B cell (primary cell): Measurements from ENCODE around the gene GFPT2. TPM values are rescaled to one million over a fixed set of nuclear protein-coding genes. Genes with fewer than 3 reads are reported as not detected.

Source experiments
- ATAC-seq: fragments of 200-7000 bp; cut with Tn5 transposase; one replicate; pipeline ENCODE4 v1.10.0; 2021; ENCODE audit warnings: low read depth, mild to moderate bottlenecking, moderate number of reproducible peaks, moderate library complexity
- CTCF ChIA-PET: fragments of 350-600 bp; sonication (Branson Sonifier 250); formaldehyde crosslinking; loops from one replicate; lab custom pipeline; 2021; ENCODE audit warnings: antibody characterized with exemption, inconsistent platforms; lab: Charles Lee
- POLR2A ChIA-PET: fragments of 350-600 bp; sonication (Branson Sonifier 250); formaldehyde crosslinking; loops from one replicate; lab custom pipeline; 2021; ENCODE audit warnings: antibody characterized with exemption; lab: Charles Lee
- DNase-seq: peaks from one replicate; pipeline ENCODE4 v3.0.0; 2013
- H2AFZ ChIP-seq: 2 replicates; pipeline ENCODE4 v1.6.1; 2012; ENCODE audit warnings: mild to moderate bottlenecking, low read depth, low read length; ENCODE audit not compliant: insufficient read depth, poor library complexity, severe bottlenecking
- H3K27ac ChIP-seq, 2 donors: 1 replicate in 1 of 2; 2 replicates in 1 of 2; pipeline ENCODE4 v1.5.1; 2012 to 2013; ENCODE audit warnings: low read length in 2 of 2, mild to moderate bottlenecking in 2 of 2, moderate library complexity in 1 of 2
- H3K27me3 ChIP-seq, 4 experiments: fragments of 200-600 bp in 1 of 4; sonication (generic) in 1 of 4; replicated peaks in 1 of 4; 1 replicate in 2 of 4; 2 replicates in 2 of 4; pipeline versions ENCODE4 v1.6.1 to v1.7.0; 2013 to 2016; ENCODE audit warnings: low read length in 3 of 4, mild to moderate bottlenecking in 2 of 4, mixed read lengths in 1 of 4, moderate library complexity in 1 of 4; ENCODE audit not compliant: insufficient read depth in 4 of 4, control insufficient read depth in 3 of 4; ENCODE audit errors: control extremely low read depth in 1 of 4
- H3K36me3 ChIP-seq, 2 experiments: replicated peaks in 1 of 2; 1 replicate in 1 of 2; 2 replicates in 1 of 2; pipeline versions ENCODE4 v1.6.1 to v1.7.1; 2013; ENCODE audit warnings: low read length in 1 of 2; ENCODE audit not compliant: insufficient read depth in 2 of 2, control insufficient read depth in 1 of 2; ENCODE audit errors: control extremely low read depth in 1 of 2, extremely low read depth in 1 of 2
- H3K4me1 ChIP-seq, 2 donors: fragments of 200-600 bp in 1 of 2; sonication (generic) in 1 of 2; 1 replicate in 1 of 2; 2 replicates in 1 of 2; pipeline versions ENCODE4 v1.5.1 to v1.6.1; 2013 to 2017; ENCODE audit warnings: low read length in 2 of 2; ENCODE audit not compliant: control insufficient read depth in 2 of 2, insufficient read depth in 2 of 2
- H3K4me2 ChIP-seq: replicated peaks from 2 replicates; pipeline ENCODE3; 2012; ENCODE audit warnings: mild to moderate bottlenecking, low read depth, low read length; ENCODE audit not compliant: poor library complexity, severe bottlenecking
- H3K4me3 ChIP-seq, 5 experiments: fragments of 200-600 bp in 1 of 5; sonication (generic) in 1 of 5; 1 replicate in 3 of 5; 2 replicates in 2 of 5; pipeline versions ENCODE4 v1.5.1 to v1.7.0; 2011 to 2016; ENCODE audit warnings: low read length in 4 of 5, mild to moderate bottlenecking in 4 of 5, low read depth in 2 of 5, control low read depth in 1 of 5, moderate library complexity in 1 of 5; ENCODE audit not compliant: insufficient read depth in 1 of 5; ENCODE audit errors: control extremely low read depth in 1 of 5, extremely low read depth in 1 of 5
- H3K79me2 ChIP-seq: fragments of 200-600 bp; sonication (generic); one replicate; pipeline ENCODE4 v1.6.0; 2016; ENCODE audit warnings: low read length; ENCODE audit not compliant: control insufficient read depth, insufficient read depth
- H3K9ac ChIP-seq: fragments of 200-600 bp; sonication (generic); 2 replicates; pipeline ENCODE4 v1.6.1; 2017; ENCODE audit warnings: mild to moderate bottlenecking, low read length, moderate library complexity
- H3K9me3 ChIP-seq, 3 donors: one replicate each; pipeline versions ENCODE4 v1.6.1 to v1.7.1; 2013; ENCODE audit warnings: low read length in 2 of 3; ENCODE audit not compliant: control insufficient read depth in 2 of 3, insufficient read depth in 1 of 3; ENCODE audit errors: control extremely low read depth in 1 of 3
- H4K20me1 ChIP-seq: 2 replicates; pipeline ENCODE4 v1.6.0; 2012; ENCODE audit warnings: mild to moderate bottlenecking, low read length; ENCODE audit not compliant: insufficient read depth, control insufficient read depth, poor library complexity, severe bottlenecking
- H3K27ac Mint-ChIP-seq: one replicate; pipeline ENCODE4 v1.8.0; 2021; ENCODE audit warnings: mixed read lengths
- H3K27me3 Mint-ChIP-seq: one replicate; pipeline ENCODE4 v1.8.0; 2021; ENCODE audit warnings: mixed read lengths
- H3K4me1 Mint-ChIP-seq: one replicate; pipeline ENCODE4 v1.8.0; 2021; ENCODE audit warnings: mixed read lengths
- H3K4me3 Mint-ChIP-seq: one replicate; pipeline ENCODE4 v1.8.0; 2021; ENCODE audit warnings: mixed read lengths
- H3K9me3 Mint-ChIP-seq: one replicate; pipeline ENCODE4 v1.8.0; 2022; ENCODE audit warnings: mixed read lengths; ENCODE audit not compliant: insufficient read depth
- EZH2 ChIP-seq: IDR thresholded peaks from 2 replicates; pipeline ENCODE4 v1.6.1; 2012; ENCODE audit warnings: borderline replicate concordance, low read depth, mild to moderate bottlenecking, moderate library complexity, low read length; ENCODE audit not compliant: insufficient read depth, poor library complexity, severe bottlenecking
- WGBS: methylation state at CpG from one replicate; pipeline ENCODE4 v1.1.5; 2013; ENCODE audit warnings: missing lambda C conversion rate; ENCODE audit not compliant: insufficient coverage; 5-methylcytosine and 5-hydroxymethylcytosine counted together
- intact Hi-C: fragments of 100-400 bp; cut with micrococcal nuclease; formaldehyde crosslinking; loops from one replicate; pipeline ENCODE4 v1.10.0; 2022
- polyA plus RNA-seq: library from polyadenylated mRNA; depleted of rRNA; stranded (reverse); fragments of >200 nt; gene quantifications from 2 replicates; pipeline ENCODE4 v1.2.3, GENCODE V29; 2012
- total RNA-seq, 2 donors: library from RNA; stranded (reverse); fragments of 120-200 nt in 1 of 2; gene quantifications; 1 replicate in 1 of 2; 2 replicates in 1 of 2; pipeline versions ENCODE4 v1.2.3 to v1.2.4, GENCODE V29; 2013 to 2022
- TF ChIP-seq, protein P1 (sequence below): fragments of 200-600 bp; IDR thresholded peaks from one replicate; pipeline ENCODE4 v1.8.0; 2022; ENCODE audit warnings: antibody characterized with exemption, mild to moderate bottlenecking

The GFPT2 gene
- total and polyA plus RNA-seq, 2 donors (not counting 1 experiment from before 2014, with no cell fraction given): 0.03 to 2.8 TPM

GRCh38 chr5:180367991-180368390 is 14.9 kb upstream of the GFPT2 start:
- no peaks in the 10 kb centered on the region for H3K79me2 ChIP-seq
- H2AFZ ChIP-seq: no peak overlapping the region
- H3K4me3 Mint-ChIP-seq: no peak overlapping the region
- peaks cover 3% of the 10 kb centered on the region for H3K27me3 Mint-ChIP-seq
- ChIA-PET POLR2A (no interaction called here), CTCF (no interaction called here)
- no peak for DNase-seq
- H3K9me3 Mint-ChIP-seq: no peaks in the 10 kb centered on the region
- H3K9ac ChIP-seq: no peak overlapping the region
- H3K4me3 ChIP-seq: no peak overlapping the region
- no peak for ATAC-seq
- no peak overlapping the region for H3K27ac ChIP-seq
- 89% methylated on average over 4 of the region's 4 CpGs for WGBS
- H3K27ac Mint-ChIP-seq: no peak overlapping the region
- TF ChIP-seq, protein P1, sequence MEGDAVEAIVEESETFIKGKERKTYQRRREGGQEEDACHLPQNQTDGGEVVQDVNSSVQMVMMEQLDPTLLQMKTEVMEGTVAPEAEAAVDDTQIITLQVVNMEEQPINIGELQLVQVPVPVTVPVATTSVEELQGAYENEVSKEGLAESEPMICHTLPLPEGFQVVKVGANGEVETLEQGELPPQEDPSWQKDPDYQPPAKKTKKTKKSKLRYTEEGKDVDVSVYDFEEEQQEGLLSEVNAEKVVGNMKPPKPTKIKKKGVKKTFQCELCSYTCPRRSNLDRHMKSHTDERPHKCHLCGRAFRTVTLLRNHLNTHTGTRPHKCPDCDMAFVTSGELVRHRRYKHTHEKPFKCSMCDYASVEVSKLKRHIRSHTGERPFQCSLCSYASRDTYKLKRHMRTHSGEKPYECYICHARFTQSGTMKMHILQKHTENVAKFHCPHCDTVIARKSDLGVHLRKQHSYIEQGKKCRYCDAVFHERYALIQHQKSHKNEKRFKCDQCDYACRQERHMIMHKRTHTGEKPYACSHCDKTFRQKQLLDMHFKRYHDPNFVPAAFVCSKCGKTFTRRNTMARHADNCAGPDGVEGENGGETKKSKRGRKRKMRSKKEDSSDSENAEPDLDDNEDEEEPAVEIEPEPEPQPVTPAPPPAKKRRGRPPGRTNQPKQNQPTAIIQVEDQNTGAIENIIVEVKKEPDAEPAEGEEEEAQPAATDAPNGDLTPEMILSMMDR: no peak
- TF ChIP-seq EZH2: no peak
- H3K4me1 Mint-ChIP-seq: no peaks in the 10 kb centered on the region
- no peak overlapping the region for H3K4me2 ChIP-seq
- no peaks in the 10 kb centered on the region for H4K20me1 ChIP-seq
- H3K36me3 ChIP-seq: no peaks in the 10 kb centered on the region
- peaks cover 0 to 4% (median 0%) of the 10 kb centered on the region in 3 donors for H3K9me3 ChIP-seq
- H3K27me3 ChIP-seq: peaks cover 0 to 3% (median 0%) of the 10 kb centered on the region in 4 experiments
- intact Hi-C loops: no loop called here
- no peaks in the 10 kb centered on the region for H3K4me1 ChIP-seq

DNA sequence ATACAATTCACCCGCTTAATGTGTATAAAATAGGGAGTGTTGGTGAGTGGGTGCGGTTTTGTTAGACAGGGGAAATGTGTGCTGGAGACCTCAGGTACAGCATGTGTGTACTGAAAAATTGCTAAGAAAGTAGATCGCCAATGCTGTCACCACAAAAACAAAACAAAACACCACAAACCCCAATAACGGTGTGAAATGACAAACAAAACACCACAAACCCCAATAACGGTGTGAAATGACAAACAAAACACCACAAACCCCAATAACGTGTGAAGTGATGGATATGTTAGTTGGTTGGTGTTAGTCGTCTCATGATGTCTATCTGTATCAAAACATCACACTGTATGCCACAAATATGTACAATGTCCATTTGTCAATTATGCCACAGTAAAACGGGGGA is 14.2 kb upstream of the GFPT2 start:
- H3K27me3 Mint-ChIP-seq: peaks cover 3% of the 10 kb centered on the region
- Histone ChIP-seq H3K36me3 (no peaks in the 10 kb centered on the region), H2AFZ (no peak overlapping the region), H3K4me2 (no peak overlapping the region), H3K27ac (no peak overlapping the region), H3K4me3 (no peak overlapping the region), H3K27me3 (peaks cover 0 to 4% (median 0%) of the 10 kb centered on the region in 4 experiments), H3K4me1 (no peaks in the 10 kb centered on the region), H3K79me2 (no peaks in the 10 kb centered on the region), H3K9me3 (no peaks in the 10 kb centered on the region), H4K20me1 (no peaks in the 10 kb centered on the region), H3K9ac (no peak overlapping the region)
- POLR2A ChIA-PET: no interaction called here
- no peaks in the 10 kb centered on the region for H3K9me3 Mint-ChIP-seq
- no peak for TF ChIP-seq EZH2
- TF ChIP-seq, protein P1: no peak
- H3K4me1 Mint-ChIP-seq: no peaks in the 10 kb centered on the region
- H3K27ac Mint-ChIP-seq: no peak overlapping the region
- DNase-seq (no peak), ATAC-seq (no peak)
- intact Hi-C loops: no loop called here
- CTCF ChIA-PET: no interaction called here
- WGBS: no CpG with 5 or more reads among the region's 8 CpGs
- H3K4me3 Mint-ChIP-seq: no peak overlapping the region
